Uterus (tissue), 4 donors: ENCODE data around the gene NOL4L. TPM values are rescaled to one million over a fixed set of nuclear protein-coding genes. Genes with fewer than 3 reads are reported as not detected.
"Not testable (repeated sequence)": the region's sequence is repeated elsewhere in the genome, so short reads cannot be mapped to it uniquely, and the experiment has no call there.

Experiments used
- DNase-seq, 2 donors: peaks; one replicate each; pipeline ENCODE4 v3.0.0-alpha.2; 2019 to 2020
- H3K27ac ChIP-seq, 2 donors: fragments of 200-600 bp; sonication (generic); 1 replicate in 1 of 2; 2 replicates in 1 of 2; pipeline ENCODE4 v1.5.1; 2016 to 2018
- H3K27me3 ChIP-seq, 2 donors: fragments of 200-600 bp; sonication (generic); one replicate each; pipeline ENCODE4 v1.5.1; 2018 to 2019; ENCODE audit warnings: control low read depth in 1 of 2
- H3K36me3 ChIP-seq, 2 donors: fragments of 200-600 bp; sonication (generic); one replicate each; pipeline ENCODE4 v1.5.1; 2019; ENCODE audit warnings: control low read depth in 1 of 2
- H3K4me1 ChIP-seq, 2 donors: fragments of 200-600 bp; sonication (generic); one replicate each; pipeline ENCODE4 v1.5.1; 2018 to 2019; ENCODE audit warnings: control low read depth in 1 of 2
- H3K4me3 ChIP-seq, 2 donors: fragments of 200-600 bp; sonication (generic); 1 replicate in 1 of 2; 2 replicates in 1 of 2; pipeline ENCODE4 v1.5.1; 2018 to 2019; ENCODE audit warnings: mild to moderate bottlenecking in 1 of 2
- H3K9me3 ChIP-seq, 2 donors: fragments of 200-600 bp; sonication (generic); one replicate each; pipeline ENCODE4 v1.5.1; 2019; ENCODE audit warnings: control low read depth in 1 of 2
- POLR2A ChIP-seq, 2 donors: fragments of 450-650 bp; IDR thresholded peaks; one replicate each; pipeline ENCODE4 v1.6.1; 2016; ENCODE audit warnings: antibody characterized with exemption in 2 of 2, mild to moderate bottlenecking in 1 of 2, moderate library complexity in 1 of 2
- intact Hi-C: fragments of 100-400 bp; cut with DNase I; formaldehyde crosslinking; loops from one replicate; pipeline ENCODE4 v1.15.1; 2023; ENCODE audit warnings: low total_unique reads
- total RNA-seq, 4 donors: library from RNA; depleted of rRNA in 3 of 4; stranded (reverse); fragments of >200 nt in 3 of 4; gene quantifications; one replicate each; pipeline versions ENCODE4 v1.1.0 to v1.2.4, GENCODE V29; 2014 to 2023
- TF ChIP-seq, protein P1 (sequence below), 4 experiments: fragments of 200-600 bp in 2 of 4; fragments of 450-650 bp in 2 of 4; sonication (generic) in 2 of 4; IDR thresholded peaks; one replicate each; pipeline ENCODE4 v1.5.1; 2016 to 2019; ENCODE audit warnings: antibody characterized with exemption in 4 of 4, mild to moderate bottlenecking in 2 of 4, moderate library complexity in 1 of 4
- donor health status: DM: yes; HTN: yes; CAD: no.

The NOL4L gene
- total RNA-seq, 4 donors from 2014 or later: 6.2 to 31.1 (median 9.6) TPM

GRCh38 chr20:32416206-32416605, 168.9 kb downstream of the NOL4L start:
- H3K4me3 ChIP-seq: no peak overlapping the region
- no peak overlapping the region for H3K27ac ChIP-seq
- no peaks in the 10 kb centered on the region for H3K4me1 ChIP-seq
- intact Hi-C loops: no loop called here
- no peak for DNase-seq
- no peaks in the 10 kb centered on the region for H3K9me3 ChIP-seq
- no peaks in the 10 kb centered on the region for H3K27me3 ChIP-seq
- TF ChIP-seq, protein P1, sequence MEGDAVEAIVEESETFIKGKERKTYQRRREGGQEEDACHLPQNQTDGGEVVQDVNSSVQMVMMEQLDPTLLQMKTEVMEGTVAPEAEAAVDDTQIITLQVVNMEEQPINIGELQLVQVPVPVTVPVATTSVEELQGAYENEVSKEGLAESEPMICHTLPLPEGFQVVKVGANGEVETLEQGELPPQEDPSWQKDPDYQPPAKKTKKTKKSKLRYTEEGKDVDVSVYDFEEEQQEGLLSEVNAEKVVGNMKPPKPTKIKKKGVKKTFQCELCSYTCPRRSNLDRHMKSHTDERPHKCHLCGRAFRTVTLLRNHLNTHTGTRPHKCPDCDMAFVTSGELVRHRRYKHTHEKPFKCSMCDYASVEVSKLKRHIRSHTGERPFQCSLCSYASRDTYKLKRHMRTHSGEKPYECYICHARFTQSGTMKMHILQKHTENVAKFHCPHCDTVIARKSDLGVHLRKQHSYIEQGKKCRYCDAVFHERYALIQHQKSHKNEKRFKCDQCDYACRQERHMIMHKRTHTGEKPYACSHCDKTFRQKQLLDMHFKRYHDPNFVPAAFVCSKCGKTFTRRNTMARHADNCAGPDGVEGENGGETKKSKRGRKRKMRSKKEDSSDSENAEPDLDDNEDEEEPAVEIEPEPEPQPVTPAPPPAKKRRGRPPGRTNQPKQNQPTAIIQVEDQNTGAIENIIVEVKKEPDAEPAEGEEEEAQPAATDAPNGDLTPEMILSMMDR (IDR thresholded peaks at IDR 0.05): no peak
- TF ChIP-seq POLR2A (IDR thresholded peaks at IDR 0.05): no peak
- H3K36me3 ChIP-seq: no peaks in the 10 kb centered on the region

- no peak overlapping the region for H3K27ac ChIP-seq
- H3K36me3 ChIP-seq: no peaks in the 10 kb centered on the region
- no peaks in the 10 kb centered on the region for H3K27me3 ChIP-seq
- DNase-seq: no peak
- no peak overlapping the region for H3K4me3 ChIP-seq
- H3K4me1 ChIP-seq: no peaks in the 10 kb centered on the region
- intact Hi-C loops: no loop called here
- TF ChIP-seq, protein P1 (IDR thresholded peaks at IDR 0.05): no peak
- no peaks in the 10 kb centered on the region for H3K9me3 ChIP-seq
Observed at GRCh38 chr20:32415494-32415893, 169.6 kb downstream of the NOL4L start.

DNA sequence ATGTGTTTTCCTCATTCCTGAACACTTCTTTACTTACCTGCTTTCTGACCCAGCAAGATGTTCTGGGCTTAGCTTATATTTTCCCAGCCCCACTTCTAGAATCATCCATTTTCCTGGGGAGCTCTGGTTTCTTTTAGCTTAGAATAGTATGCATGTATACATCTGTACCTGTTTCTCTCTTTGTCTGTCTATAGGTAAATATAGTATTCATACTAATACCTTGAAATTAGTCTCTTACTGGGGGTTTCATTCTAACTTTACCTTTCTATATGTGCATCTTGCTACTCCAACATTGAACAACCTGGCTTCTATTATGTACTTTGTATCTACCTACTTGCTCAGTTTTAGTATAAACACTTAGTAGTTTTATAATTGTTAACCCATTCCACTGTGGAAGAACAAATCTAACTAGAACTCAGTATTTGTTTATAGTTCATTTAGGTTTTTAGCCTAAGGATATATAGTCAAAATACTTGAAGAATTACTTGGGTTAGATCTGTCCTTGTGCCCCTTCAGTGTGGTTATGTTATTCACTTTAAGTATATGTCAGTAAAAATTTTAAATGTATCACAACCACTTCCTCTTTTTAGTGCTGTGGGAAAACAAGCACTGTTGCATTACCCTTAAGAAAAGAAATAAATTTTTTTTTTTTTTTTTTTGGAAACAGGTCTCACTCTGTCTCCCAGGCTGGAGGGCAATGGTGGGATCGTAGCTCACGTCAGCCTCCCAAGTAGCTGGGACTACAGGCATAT, 173.0 kb downstream of the NOL4L start:
- Histone ChIP-seq H3K27ac (no peak overlapping the region), H3K4me1 (no peaks in the 10 kb centered on the region), H3K36me3 (no peaks in the 10 kb centered on the region), H3K4me3 (no peak overlapping the region), H3K9me3 (no peaks in the 10 kb centered on the region), H3K27me3 (no peaks in the 10 kb centered on the region)
- no peak for TF ChIP-seq POLR2A (IDR thresholded peaks at IDR 0.05)
- TF ChIP-seq, protein P1 (IDR thresholded peaks at IDR 0.05): no peak
- intact Hi-C loops: no loop called here
- DNase-seq: no peak

DNA sequence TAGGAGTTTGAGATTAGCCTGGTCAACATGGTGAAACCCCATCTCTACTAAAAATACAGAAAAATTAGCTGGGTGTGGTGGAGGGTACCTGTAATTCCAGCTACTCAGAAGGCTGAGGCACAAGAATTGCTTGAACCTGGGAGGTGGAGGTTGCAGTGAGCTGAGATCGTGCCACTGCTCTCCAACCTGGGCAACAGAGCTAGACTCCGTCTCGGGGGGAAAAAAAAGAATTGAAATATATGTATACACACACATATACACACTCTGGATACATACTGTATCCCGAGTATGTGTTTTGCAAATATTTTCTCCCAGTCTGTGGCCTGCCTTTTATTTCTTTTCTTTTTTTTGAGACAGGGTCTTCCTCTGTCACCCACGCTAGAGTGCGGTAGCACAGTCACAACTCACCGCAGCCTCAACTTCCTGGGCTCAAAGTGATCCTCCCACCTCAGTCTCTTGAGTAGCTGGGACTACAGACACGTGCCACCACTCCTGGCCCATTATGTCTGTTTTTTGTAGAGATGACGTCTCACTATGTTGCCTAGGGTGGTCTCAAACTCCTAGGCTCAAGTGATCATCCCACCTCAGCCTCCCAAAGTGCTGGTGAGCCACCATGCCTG, 177.9 kb downstream of the NOL4L start:
- H3K4me1 ChIP-seq, H3K4me3 ChIP-seq, H3K36me3 ChIP-seq, H3K27me3 ChIP-seq, H3K27ac ChIP-seq, DNase-seq, H3K9me3 ChIP-seq, intact Hi-C loops: not testable (repeated sequence)

GRCh38 chr20:32406701-32407100, 178.4 kb downstream of the NOL4L start:
- TF ChIP-seq POLR2A (IDR thresholded peaks at IDR 0.05): no peak
- TF ChIP-seq, protein P1 (IDR thresholded peaks at IDR 0.05): no peak
- DNase-seq: no peak
- intact Hi-C loops: no loop called here

More at GRCh38 chr20:32406701-32407100, 178.4 kb downstream of the NOL4L start:
- no peaks in the 10 kb centered on the region for H3K9me3 ChIP-seq
- no peaks in the 10 kb centered on the region for H3K4me1 ChIP-seq
- H3K4me3 ChIP-seq: no peak overlapping the region
- no peak overlapping the region for H3K27ac ChIP-seq
- H3K36me3 ChIP-seq: no peaks in the 10 kb centered on the region
- no peaks in the 10 kb centered on the region for H3K27me3 ChIP-seq
